GM21423 (cell line): Measurements from ENCODE around the gene CYP4A11.
"Not testable (repeated sequence)": the region's sequence is repeated elsewhere in the genome, so short reads cannot be mapped to it uniquely, and the experiment has no call there.

Source experiments
- ATAC-seq: cut with Tn5 transposase; IDR thresholded peaks from one replicate; pipeline ENCODE4 v1.9.1; 2021; ENCODE audit warnings: mild to moderate bottlenecking, moderate library complexity; ENCODE audit not compliant: unreplicated experiment

Gene CYP4A11

DNA sequence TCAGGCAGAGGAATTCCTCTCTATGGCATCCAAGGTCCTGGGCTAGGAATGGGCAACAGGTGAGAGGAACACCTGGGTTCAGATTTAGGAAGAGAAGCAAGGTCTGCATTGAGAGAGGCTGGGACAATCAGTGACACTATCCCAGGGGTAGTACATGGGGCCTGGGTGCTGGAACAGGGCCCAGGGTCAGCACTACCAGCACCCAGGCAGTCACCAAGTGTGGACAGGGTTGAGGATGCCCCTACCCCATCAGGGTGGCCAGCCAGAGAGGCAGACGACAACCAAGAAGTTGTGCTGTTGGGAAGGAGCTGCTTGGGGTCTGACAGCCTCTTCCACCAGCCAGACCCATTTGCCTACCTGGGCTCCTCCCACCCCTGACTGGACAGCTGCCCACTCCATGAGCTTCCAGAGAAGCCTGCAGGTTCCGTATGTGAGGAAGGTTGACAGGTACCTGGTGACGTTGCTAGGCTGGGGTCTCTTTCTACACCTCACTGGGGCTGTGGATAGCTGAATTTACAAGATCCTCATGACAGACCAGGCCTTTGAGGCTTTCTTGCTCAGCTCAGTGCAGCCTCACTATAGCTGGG, 13.9 kb downstream of the CYP4A11 start:
- no peak for ATAC-seq

DNA sequence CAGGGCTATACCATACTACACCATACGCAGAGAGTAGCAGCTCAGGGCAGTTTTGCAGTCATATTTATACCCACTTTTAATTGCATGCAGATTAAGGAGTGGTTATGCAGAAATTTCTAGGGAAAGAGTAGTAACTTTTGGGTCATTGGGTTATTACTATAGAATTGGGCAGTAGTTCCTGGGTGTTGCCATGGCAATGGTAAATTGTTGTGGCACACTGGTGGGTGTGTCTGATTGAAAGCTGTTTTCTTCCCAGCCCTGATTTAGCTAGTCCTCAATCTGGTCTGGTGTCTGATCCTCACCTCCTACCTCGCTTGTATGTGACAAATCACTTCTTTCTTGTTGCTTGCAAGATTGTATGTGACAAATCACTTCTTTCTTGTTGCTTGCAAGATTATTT, 30.5 kb downstream of the CYP4A11 start:
- no peak for ATAC-seq

DNA sequence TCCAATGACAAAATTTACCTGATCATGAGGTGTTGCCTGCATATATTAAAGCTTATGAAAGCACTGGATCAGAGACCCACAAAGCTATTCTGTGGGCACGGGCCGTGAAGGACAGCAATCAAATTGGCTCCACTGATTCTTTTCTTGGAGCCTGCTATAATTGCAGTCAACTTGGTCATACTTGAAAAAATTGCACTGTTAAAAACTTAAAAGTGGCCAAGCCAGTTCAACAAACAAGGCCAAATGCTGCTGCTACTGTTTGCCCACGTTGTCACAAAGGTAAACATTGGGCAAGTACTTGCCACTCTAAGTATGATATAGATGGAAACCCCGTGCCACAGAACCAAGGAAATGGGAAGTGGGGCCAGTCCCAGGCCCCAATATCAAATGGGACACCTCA, 37.8 kb downstream of the CYP4A11 start:
- ATAC-seq, result no peak

DNA sequence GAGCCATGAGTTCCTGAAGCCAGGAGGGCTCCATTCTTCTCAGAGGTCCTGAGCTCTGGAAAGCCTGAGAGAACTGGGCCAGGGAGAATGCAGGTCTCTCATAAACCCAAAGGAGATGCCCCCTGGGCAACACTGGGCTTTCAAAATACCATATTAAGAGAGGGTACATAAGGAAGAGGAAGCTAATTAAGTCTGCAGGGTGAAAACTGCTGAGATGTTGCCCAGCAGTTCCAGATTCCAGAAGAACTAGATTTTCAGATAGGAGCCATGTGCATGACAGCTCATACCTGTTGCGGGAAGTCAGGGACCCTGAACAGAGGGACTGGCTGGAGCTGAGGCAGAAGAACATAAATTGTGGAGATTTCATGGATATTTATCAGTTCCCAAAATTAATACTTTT, 40.9 kb downstream of the CYP4A11 start:
- no peak for ATAC-seq

DNA sequence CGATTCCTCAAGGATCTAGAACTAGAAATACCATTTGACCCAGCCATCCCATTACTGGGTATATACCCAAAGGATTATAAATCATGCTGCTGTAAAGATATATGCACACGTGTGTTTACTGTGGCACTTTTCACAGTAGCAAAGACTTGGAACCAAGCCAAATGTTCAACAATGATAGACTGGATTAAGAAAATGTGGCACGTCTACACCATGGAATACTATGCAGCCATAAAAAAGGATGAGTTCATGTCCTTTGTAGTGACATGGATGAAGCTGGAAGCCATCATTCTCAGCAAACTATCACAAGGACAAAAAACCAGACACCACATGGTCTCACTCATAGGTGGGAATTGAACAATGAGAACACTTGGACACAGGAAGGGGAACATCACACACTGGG, 59.6 kb downstream of the CYP4A11 start:
- not testable (repeated sequence) for ATAC-seq
